GM18511 (cell line): ENCODE results near the gene FOXP1.
"Not testable (repeated sequence)": the region's sequence is repeated elsewhere in the genome, so short reads cannot be mapped to it uniquely, and the experiment has no call there.

Experiments used
- ATAC-seq: cut with Tn5 transposase; IDR thresholded peaks from one replicate; pipeline ENCODE4 v1.9.1; 2021; ENCODE audit warnings: mild to moderate bottlenecking, moderate library complexity; ENCODE audit not compliant: unreplicated experiment

FOXP1 gene

DNA sequence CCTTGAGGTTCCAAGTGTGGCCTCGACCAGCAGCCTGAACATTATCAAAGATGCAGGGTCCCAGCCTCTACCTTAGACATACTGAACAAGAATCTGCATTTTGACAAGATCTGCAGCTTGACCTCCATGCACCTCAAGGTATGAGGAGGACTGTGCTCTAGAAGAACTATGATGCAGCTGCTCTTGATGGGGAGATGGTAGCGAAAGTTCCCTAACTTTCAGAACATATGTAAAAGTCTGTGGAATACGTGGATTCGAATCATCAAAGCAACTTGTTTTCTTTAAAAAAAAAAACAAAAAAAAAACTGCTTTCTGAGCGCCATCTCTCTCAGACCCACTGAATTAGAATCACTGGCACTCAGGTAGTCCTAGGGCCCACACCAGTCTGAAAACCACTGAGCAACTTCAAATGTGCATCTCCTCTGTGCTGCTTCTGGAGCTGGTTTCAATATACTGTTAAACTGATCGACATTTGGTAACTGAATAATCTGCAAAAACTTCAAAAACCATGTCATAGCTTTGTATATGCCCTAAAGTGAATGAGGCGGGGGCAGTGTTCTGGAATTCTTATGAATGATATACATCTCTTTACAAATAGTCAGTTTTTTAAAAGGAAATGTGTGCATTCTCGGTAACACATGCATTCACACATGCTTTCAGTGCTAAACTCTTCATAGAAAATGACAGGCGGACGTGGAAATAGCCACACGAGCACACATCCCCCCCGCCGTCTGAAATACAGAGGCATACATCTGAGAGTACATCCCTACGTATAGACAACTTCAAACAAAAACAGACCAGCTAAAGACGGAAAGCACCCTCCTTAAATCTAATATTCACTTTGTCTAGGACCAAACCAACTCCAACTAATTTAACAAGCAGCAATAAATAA lies 128.8 kb downstream of the FOXP1 start:
- ATAC-seq, result no peak

DNA sequence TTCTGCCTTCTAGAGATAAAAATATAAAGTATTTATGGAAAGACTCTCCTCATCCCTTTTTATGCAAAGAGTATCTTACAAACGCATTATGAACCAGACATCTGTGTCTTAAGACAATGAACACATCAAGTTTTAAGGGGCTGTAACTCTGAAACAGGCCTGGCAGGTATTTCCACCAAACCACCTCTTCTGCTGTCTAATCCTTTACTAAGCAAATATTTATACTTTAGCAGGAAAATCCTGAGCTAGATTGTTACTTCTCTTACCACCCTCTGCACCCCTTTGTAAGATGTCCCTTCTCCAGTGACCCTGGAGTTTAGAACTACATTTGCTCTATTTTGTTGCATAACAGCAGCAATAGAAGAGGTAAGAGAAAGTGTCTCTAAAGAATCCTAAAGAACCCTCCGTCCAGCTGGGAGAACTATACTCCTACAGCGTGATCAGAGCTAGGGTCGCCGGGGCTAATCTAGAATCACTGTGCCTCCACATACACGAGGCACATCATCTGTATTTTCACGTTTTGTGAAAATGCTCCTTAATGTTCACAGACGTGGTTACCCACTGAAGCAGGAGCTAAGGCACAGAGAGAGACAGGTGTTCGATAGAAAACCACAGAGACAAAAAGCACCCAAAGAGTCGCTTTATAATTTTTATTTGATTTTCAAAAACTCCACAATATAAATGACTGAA lies 129.6 kb downstream of the FOXP1 start:
- no peak for ATAC-seq

DNA sequence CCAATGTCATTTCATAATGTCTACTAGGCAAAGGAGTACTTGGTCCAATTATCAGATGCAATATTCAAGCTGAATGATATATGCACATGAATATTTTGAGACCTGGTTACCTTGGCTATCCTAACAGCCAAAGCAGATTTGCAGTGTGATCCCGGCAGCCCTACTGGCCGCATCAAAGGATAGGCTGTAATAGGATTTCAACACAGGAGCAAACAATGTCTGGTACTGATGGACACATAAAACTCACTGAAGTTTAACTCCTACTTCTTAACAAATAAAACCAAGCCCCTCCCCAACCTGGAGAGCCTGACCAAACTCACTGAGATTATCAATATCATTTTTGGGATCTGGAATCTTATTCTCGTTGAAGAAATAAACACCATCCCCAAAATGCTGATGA lies 130.2 kb downstream of the FOXP1 start:
- no peak for ATAC-seq

DNA sequence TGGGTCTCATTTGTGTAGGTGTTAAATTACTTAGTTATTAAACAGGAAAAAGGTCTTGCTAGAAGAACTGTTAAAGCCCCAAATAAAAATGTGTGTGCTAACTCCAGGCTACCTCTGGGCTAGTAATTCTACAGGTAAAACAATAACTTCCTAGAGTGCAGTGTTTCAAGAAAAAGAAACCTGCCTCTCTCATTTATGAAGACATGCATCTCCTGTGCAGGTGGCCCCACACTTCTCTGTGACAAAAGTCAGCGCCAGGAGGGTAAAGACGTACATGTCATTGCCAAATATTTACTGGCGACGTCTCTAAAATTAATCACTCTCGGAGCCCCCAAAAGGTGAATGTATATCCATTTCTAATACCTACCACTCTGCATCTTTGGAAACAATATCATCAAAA lies 131.7 kb downstream of the FOXP1 start:
- ATAC-seq, result no peak

GRCh38 chr3:71451060-71451459 lies 132.5 kb downstream of the FOXP1 start:
- no peak for ATAC-seq

DNA sequence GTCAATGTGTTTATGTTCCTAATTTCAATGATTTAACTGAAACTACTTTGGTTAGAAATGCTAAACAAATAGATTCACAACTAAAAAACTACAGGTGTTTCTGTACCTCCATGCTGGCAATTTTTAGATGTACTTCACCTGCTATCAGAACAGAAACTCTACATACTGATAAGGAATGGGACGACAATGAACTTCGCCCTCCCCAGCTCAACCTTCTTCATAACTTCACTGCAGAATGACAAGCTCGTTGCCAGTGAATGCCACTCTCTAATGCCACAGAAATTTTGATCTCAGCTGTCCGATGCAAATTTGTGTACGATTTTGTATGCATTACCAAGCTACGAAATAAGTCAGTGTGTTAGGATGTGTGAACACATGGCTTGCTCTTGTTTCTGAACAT lies 133.4 kb downstream of the FOXP1 start:
- no peak for ATAC-seq

- no peak for ATAC-seq
Observed at GRCh38 chr3:71447803-71448202, 135.7 kb downstream of the FOXP1 start.

- ATAC-seq, result no peak
Observed at GRCh38 chr3:71447197-71447596, 136.3 kb downstream of the FOXP1 start.

DNA sequence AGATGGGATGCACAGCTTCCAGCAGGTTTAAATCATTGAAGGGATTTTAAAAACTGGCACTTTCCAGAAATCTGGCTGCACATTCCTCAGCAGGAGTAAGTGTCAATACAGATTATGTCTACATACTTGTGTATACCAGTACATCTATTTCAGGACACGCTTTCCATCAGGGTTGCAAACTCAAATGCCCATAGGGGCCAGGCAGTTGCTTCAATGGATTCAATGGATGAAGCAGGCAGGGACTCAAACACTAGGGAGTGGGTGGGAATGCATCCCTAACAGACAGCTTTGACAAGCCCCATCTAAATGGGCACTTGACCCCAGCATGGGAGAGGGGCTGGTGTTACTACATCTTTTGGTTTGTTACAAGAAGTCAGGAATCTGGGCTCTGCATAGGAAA lies 136.8 kb downstream of the FOXP1 start:
- no peak for ATAC-seq

- ATAC-seq, result no peak
Observed at GRCh38 chr3:71446260-71446659, 137.3 kb downstream of the FOXP1 start.

DNA sequence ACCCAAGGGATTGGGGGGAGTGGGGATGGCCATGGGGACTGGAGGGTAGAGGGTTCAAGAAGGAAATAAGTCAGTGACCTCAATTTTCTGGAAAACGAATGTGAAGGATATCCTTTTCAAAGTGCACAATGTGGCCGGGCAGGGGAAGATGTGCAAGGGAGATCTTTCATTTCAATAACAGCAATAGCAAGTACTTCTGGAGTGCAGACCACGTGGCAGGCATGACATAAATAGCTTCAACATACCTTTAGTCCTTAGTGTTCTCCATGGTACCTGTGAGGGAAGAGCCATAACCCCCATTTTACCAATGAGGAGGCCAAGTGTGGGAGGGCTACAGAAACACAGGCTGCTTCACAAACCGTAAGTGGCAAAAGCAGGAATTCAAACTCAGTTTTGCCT lies 138.7 kb downstream of the FOXP1 start:
- no peak for ATAC-seq

DNA sequence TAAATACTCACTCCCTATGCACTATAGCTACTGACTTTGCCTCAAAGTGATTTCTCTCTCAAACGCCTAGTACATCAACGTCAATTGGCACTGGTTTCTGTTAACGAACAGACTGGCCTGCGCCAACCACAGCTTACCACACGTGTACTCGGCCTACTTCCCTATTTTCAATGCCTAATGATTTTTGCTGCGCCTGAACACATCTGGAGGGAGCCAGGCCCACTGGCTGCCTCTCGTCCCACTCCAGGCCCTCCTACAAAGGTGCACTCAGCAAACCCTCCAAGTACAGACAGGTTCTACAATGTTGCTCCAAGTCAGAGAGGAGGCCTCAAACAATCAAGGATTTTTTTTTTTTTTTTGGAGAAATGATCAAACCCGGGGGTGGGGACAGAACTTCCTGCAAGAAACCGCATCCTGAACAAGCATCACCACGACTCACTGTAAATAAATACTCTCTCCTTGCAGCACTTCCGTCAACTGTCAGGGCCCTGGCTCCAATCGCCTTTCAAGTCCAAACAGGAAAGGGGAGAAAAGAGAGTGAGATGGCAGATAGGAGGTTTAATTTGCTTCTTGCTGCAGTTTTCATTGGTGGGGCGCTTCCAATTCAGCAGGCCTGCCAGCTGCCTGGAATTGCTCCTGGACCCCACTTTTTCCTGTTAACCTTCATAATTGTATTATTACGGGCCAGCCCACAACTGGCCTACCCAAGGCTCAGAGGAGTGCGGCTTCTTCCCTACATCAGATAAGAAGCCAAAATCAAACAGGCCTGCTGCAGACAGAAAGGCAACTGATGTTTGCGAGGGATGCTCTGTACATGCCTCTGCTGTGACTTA lies 139.3 kb downstream of the FOXP1 start:
- ATAC-seq, result peak; percentile 97

DNA sequence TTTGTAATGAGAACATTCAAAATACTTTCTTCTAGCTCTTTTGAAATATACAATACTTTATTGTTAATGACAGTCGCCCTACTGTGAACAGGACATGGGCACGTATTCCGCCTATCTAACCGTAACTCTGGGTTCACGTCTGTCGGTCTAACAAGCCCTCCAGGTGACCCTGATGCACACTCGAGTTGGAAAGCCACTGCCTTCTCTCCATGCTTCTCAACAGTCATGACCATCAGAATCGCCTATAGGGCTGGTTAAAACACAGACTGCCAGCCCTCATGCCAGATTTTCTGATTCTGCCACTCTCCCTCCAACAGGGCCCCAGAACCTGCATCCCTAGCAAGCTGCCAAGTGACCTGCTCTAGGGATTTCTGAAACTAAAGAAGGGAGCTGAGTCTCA lies 140.2 kb downstream of the FOXP1 start:
- ATAC-seq, result no peak

- ATAC-seq, result no peak
Observed at GRCh38 chr3:71442652-71443042, 140.9 kb downstream of the FOXP1 start.

GRCh38 chr3:71441925-71442651 lies 141.4 kb downstream of the FOXP1 start:
- no peak for ATAC-seq

DNA sequence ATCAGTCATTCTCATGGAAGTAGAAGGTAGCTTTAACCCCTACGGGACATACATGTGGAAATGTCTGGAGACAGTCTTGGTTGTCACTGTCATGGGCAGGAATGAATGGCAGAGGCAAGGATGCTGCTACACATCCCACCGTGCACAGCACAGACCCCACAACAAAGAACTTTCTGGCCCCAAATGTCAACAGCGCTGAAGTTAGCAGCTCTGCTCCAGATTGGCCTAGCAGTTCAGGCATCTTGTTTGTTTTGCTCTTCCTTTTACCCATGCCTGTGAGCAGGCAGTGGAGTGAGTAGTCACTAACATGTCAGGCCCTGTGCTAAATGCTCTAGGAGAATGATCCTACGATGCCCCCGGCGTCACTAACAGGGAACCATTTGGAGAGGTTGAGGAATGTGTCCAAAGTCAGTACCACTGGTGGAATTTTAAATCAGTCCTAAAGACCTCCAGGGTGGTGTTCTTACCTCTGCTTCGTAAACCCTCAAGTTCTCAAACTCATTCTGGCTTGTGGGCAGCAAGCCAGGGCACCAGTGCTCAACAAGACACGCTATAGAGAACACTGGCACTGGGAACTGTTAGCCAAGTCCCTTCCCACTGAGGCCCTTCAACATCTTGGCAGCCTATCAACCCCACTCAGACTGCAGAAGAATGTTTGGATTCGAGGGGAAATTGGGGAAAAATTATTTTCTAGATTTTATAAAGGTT lies 142.2 kb downstream of the FOXP1 start:
- no peak for ATAC-seq

DNA sequence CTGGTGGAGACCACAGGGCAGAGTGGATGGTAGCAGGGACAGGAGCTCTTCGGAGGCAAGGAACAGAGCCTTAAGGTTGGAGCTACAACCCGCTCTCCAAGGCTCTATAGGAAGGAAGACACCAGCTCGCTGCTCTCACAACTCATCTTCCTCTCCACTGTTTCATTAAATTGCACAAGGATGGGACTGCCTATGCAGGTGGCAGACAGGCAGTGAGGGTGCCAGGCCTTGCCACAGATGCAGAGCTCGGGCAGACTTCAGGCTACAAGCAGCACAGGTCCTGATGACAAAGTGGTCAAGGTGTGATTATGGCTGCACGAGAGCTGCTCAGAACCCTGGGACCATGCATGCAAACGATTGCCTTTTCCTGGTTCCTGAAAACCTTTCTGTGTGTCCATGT lies 144.6 kb downstream of the FOXP1 start:
- ATAC-seq, result no peak

GRCh38 chr3:71438071-71438685 lies 145.3 kb downstream of the FOXP1 start:
- no peak for ATAC-seq

- no peak for ATAC-seq
Observed at GRCh38 chr3:71436337-71436736, 147.2 kb downstream of the FOXP1 start.

GRCh38 chr3:71435836-71436235 lies 147.7 kb downstream of the FOXP1 start:
- not testable (repeated sequence) for ATAC-seq
